Stimulated activated CD8-positive, alpha-beta memory T cell treated with anti-CD3 and anti-CD28 coated beads, Interleukin-4, amount 100 ng/mL, for 4 hours (primary cell): ENCODE data around the gene TAL2.

Source experiments
- DNase-seq, 2 donors: peaks; one replicate each; pipeline ENCODE4 v3.0.0-alpha.2; 2020; ENCODE audit warnings: low read depth in 2 of 2, low spot score in 1 of 2

The TAL2 gene

DNA sequence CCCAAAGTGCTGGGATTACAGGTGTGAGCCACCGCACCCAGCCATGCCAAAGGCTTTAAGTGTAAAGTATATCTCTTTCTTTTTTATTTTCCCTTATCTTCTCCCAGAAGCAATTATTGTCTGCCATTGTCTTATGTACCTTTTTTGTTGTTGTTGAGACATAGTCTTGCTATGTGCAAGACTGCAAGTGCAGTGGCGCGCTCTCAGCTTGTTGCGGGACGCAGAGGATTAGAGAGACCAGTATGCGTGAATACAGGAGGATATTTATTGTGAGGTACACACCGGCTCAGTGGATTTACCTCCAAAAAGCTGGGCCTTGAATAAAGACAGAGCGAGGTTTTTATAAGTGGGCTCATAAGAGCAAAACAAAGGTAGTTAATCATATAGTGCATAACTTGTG is 43.9 kb downstream of the TAL2 start:
- DNase-seq, result no peak

DNA sequence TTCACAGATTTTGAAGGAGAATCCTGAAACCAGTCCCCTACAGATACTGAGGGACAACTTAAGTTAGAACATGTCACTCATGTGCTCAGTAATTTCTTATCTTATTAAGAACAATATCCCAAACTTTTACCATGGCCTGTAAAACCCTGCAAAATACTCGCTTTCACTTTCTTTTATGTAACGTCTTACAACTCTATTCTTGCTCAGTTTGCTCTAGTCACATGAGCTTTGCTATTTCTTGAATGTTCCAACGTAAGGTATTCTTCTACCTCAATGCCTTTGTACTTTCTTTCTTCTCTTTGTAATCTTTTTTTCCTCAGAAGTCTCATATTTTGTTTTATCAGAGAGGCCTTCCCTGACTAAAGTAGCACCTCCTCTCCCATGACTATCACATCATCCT is 46.1 kb downstream of the TAL2 start:
- DNase-seq, result no peak

DNA sequence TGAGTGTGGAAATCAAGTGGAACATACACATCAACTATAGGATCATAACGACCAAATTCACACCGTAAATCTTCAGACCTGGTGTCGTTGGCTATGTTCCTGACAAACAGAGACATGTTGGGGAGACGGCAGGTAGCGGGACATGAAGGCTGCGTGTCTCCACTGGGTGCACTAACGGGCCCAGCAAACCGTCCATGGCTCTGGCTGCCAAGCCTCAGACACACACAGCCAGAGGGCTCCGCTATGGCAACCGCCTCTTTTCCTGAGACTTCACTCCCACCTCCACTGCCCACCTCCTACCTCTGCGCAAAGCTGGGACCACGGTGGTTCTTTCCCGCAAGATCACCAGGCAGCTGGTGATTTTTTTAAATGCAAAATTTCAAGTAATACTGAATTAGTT is 48.4 kb downstream of the TAL2 start:
- DNase-seq, result no peak

DNA sequence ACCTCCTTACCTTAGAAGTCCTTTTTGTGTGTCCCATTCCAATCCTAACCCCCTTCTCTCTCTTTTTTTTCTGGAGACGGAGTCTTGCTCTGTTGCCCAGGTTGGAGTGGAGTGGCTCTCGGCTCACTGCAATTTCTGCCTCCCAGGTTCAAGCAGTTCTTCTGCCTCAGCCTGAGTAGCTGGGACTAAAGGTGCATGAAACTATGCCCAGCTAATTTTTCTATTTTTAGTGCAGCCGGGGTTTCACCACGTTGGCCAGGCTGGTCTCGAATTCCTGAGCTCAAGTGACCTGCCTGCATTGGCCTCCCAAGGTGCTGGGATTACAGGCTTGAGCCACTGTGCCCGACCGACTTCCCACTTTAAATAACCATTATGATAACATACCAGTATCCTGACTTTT is 49.6 kb downstream of the TAL2 start:
- DNase-seq, result no peak

DNA sequence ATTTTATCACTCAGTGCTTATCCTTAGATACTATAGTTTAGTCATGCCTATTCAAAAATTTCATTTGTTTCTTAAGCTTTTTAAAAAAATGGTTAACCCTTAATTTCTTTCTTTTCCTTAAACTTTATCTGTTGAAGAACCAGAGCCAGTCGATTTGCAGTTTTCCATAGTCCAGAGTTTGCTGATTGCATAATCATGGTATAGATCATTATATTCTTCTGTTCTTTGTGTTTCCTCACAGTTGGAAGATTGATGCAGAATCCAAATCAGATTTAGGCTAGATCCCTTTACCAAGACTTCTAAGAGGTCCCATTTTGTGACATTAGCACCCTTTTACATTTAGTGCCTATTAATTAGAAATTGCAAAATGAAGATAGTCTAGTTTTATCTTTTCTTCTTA is 50.0 kb downstream of the TAL2 start:
- DNase-seq, result no peak
